RWPE2 (cell line): ENCODE results near the gene HMCES.

ENCODE experiments used
- ATAC-seq: fragments of 200-7000 bp; cut with Tn5 transposase; 3 replicates; pipeline ENCODE4 v1.9.1; 2021; ENCODE audit warnings: low read depth
- DNase-seq: peaks from one replicate; pipeline ENCODE4 v3.0.0-alpha.2; 2020; ENCODE audit warnings: low spot score
- H3K27ac ChIP-seq: fragments of 450-650 bp; 2 replicates; pipeline ENCODE4 v1.5.1; 2017; ENCODE audit warnings: mild to moderate bottlenecking; ENCODE audit not compliant: poor library complexity, severe bottlenecking
- H3K27me3 ChIP-seq: fragments of 250-450 bp; sonication (Bioruptor Pico); 2 replicates; pipeline ENCODE4 v1.5.1; 2021; ENCODE audit warnings: mild to moderate bottlenecking, moderate library complexity; ENCODE audit not compliant: insufficient read depth, poor library complexity, severe bottlenecking
- H3K36me3 ChIP-seq: fragments of 250-450 bp; sonication (Bioruptor Pico); 2 replicates; pipeline ENCODE4 v1.5.1; 2020; ENCODE audit warnings: low read depth, mild to moderate bottlenecking, moderate library complexity
- H3K4me1 ChIP-seq: fragments of 250-450 bp; sonication (Bioruptor Pico); 2 replicates; pipeline ENCODE4 v1.5.1; 2021; ENCODE audit warnings: mild to moderate bottlenecking, moderate library complexity; ENCODE audit not compliant: insufficient read depth, poor library complexity, severe bottlenecking
- H3K4me3 ChIP-seq: fragments of 250-450 bp; sonication (Bioruptor Pico); 2 replicates; pipeline ENCODE4 v1.5.1; 2021; ENCODE audit warnings: mild to moderate bottlenecking, moderate library complexity; ENCODE audit not compliant: severe bottlenecking
- H3K9me3 ChIP-seq: fragments of 250-450 bp; sonication (Bioruptor Pico); 2 replicates; pipeline ENCODE4 v1.5.1; 2021; ENCODE audit warnings: mild to moderate bottlenecking, moderate library complexity; ENCODE audit not compliant: severe bottlenecking
- TF ChIP-seq, protein P1 (sequence below): fragments of 450-650 bp; IDR thresholded peaks from one replicate; pipeline ENCODE4 v1.5.1; 2017; ENCODE audit warnings: mild to moderate bottlenecking, moderate library complexity; ENCODE audit not compliant: poor library complexity, severe bottlenecking

Gene HMCES

DNA sequence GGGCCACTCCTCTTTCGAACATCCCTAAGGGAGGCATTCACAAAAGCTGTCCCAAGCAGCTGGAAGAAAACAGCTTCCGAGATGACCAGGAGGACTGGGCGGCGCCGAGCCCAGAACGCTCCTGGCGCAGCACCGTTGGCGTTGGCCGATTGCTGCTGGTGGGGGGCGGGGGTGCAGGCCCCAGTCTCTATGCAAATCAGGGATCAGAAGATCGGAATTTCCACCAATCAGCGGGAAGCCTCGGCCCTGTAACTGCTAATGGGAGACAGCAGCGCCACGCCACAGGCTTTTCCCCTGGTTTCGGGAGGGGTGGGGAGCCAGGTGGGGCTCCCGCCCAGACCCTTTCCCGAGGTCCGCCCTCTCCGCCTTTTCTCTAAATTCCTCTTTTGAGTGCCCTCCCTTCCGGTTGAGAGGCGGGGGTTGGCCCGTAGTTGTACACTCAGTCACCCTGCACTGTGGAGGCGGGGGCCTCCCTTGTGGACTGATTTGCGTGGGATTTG lies 27.0 kb downstream of the HMCES start:
- H3K27ac ChIP-seq, result peak overlapping the region; percentile 71
- no peaks in the 10 kb centered on the region for H3K9me3 ChIP-seq
- DNase-seq (peak; percentile 97), ATAC-seq (peak; percentile 83)
- peaks cover 25% of the 10 kb centered on the region for H3K4me1 ChIP-seq
- H3K27me3 ChIP-seq, result no peaks in the 10 kb centered on the region
- H3K36me3 ChIP-seq, result peaks cover 33% of the 10 kb centered on the region
- TF ChIP-seq, protein P1, sequence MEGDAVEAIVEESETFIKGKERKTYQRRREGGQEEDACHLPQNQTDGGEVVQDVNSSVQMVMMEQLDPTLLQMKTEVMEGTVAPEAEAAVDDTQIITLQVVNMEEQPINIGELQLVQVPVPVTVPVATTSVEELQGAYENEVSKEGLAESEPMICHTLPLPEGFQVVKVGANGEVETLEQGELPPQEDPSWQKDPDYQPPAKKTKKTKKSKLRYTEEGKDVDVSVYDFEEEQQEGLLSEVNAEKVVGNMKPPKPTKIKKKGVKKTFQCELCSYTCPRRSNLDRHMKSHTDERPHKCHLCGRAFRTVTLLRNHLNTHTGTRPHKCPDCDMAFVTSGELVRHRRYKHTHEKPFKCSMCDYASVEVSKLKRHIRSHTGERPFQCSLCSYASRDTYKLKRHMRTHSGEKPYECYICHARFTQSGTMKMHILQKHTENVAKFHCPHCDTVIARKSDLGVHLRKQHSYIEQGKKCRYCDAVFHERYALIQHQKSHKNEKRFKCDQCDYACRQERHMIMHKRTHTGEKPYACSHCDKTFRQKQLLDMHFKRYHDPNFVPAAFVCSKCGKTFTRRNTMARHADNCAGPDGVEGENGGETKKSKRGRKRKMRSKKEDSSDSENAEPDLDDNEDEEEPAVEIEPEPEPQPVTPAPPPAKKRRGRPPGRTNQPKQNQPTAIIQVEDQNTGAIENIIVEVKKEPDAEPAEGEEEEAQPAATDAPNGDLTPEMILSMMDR, result no peak
- H3K4me3 ChIP-seq, result no peak overlapping the region

DNA sequence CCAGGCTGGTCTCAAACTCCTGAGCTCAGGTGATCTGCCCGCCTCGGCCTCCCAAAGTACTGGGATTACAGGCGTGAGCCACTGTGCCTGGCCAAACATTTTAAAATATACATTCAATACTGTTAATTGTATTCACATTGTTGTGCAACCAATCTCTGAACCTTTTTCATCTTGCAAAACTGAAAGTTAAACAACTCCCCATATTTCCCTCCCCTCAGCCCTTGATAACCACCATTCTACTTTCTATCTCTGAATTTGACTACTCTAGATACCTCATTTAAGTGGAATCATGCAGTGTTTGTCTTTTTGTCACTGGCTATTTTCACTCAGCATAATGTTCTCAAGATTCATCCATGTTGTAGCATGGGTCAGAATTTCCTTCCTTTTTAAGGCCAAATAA lies 30.0 kb downstream of the HMCES start:
- TF ChIP-seq, protein P1, result no peak
- no peak overlapping the region for H3K4me3 ChIP-seq
- no peak for DNase-seq
- no peak for ATAC-seq
- peak overlapping the region; percentile 92 for H3K27ac ChIP-seq
- peaks cover 13% of the 10 kb centered on the region for H3K36me3 ChIP-seq
- peaks cover 31% of the 10 kb centered on the region for H3K4me1 ChIP-seq
- H3K9me3 ChIP-seq, result no peaks in the 10 kb centered on the region
- no peaks in the 10 kb centered on the region for H3K27me3 ChIP-seq

DNA sequence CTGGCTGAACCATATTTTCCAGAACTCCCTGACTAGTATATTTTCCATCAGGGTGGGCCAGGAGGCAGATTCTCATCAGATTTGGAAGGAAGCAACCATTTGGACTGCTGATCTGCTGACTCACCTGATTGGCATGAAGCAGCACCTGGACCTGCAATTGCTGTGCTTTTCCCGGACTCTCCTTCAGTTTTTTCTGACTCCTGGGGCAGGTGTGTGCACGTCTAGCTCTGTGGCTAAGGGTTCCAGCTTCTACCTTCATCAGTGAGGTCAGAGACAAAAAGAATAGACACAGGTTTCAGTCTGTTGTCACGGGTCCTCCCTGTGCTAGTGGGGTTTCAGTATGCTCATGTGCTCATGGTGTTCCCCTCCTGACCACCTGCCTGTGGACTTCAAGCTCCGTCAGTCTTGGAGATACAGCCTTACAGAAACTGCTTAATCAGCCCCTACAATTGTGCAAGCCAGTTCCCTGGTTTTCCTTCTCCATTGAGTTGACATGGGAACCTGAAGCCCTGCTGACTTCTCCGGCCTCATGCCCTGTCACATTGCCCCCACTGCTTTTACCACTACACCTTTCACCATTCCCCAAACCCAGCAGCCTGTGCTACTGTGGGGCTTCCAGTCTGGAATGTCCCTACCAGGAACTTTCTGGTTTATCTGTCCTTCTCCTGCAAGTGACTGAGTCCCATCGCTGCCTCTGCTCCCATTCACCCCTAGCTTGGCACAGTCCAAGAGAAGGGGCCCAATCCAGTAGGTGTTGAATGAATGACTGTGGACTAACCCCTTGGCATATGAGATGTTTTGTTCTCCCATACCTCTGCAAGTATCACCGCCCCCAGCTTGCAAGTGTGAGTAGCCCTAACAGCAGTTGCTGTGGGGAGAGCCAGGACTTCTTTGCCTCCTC lies 31.7 kb downstream of the HMCES start:
- ATAC-seq, result peak; percentile 45
- Histone ChIP-seq H3K4me3 (no peak overlapping the region), H3K36me3 (peaks cover under 1% of the 10 kb centered on the region), H3K4me1 (peaks cover 25% of the 10 kb centered on the region), H3K27ac (peak overlapping the region; percentile 92), H3K27me3 (no peaks in the 10 kb centered on the region), H3K9me3 (no peaks in the 10 kb centered on the region)
- peak; percentile 89 for DNase-seq
- TF ChIP-seq, protein P1, result no peak

DNA sequence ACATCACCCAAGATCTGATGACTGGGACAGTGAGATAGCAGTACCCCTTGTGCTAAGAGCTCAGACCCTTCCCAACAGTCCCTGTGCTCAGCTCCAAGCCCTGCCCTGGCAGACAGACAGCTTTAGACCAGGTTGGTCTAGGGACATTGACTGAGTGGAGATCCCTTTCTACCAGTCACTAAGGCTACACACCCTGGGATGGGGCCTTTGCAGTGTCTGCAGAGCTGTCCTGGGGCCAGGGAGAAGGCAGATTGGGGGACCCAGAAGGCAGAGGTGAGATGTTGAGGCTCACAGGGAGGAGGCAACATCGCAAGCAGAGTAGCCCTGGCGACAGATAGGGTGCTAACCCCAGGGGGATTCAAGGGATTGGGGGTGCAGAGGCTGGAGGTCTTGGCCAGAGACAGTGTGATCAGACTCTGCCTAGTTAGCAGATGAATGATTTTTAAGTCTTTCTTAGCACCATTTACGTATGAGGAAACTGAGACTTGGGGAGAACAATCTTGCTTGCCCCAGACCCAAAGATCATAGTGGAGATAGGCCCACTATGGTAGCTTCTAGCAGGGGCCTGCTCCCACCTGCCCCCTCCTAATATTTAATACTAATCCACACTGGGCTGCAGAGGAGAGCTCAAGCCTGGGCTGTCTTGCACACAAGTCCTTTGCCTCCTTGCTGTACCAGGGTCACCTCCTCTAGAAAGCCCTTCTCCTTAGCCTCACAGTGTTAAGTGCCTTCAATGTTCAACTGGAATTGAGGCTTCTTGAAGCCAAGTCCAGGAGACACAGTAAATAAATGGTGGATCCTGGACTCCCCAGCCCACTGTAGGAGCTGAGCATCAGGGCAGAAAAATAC lies 32.6 kb downstream of the HMCES start:
- Histone ChIP-seq H3K4me1 (peaks cover 19% of the 10 kb centered on the region), H3K27me3 (no peaks in the 10 kb centered on the region), H3K4me3 (no peak overlapping the region), H3K36me3 (no peaks in the 10 kb centered on the region), H3K27ac (peak overlapping the region; percentile 92), H3K9me3 (no peaks in the 10 kb centered on the region)
- TF ChIP-seq, protein P1, result no peak
- no peak for ATAC-seq
- no peak for DNase-seq
